Activated naive CD8-positive, alpha-beta T cell (primary cell): Measurements from ENCODE around the gene ARSI.

Experiments used
- H3K27ac Mint-ChIP-seq: one replicate; pipeline ENCODE4 v1.8.0; 2021; ENCODE audit warnings: mixed read lengths
- H3K27me3 Mint-ChIP-seq: one replicate; pipeline ENCODE4 v1.8.0; 2021; ENCODE audit warnings: mixed read lengths
- H3K36me3 Mint-ChIP-seq: one replicate; pipeline ENCODE4 v1.8.0; 2021; ENCODE audit warnings: mixed read lengths
- H3K4me1 Mint-ChIP-seq: one replicate; pipeline ENCODE4 v1.8.0; 2021; ENCODE audit warnings: low read depth, mixed read lengths
- H3K4me3 Mint-ChIP-seq: one replicate; pipeline ENCODE4 v1.8.0; 2021; ENCODE audit warnings: mild to moderate bottlenecking, mixed read lengths
- H3K9me3 Mint-ChIP-seq: one replicate; pipeline ENCODE4 v1.8.0; 2021; ENCODE audit warnings: low read depth, mixed read lengths

Gene ARSI

DNA sequence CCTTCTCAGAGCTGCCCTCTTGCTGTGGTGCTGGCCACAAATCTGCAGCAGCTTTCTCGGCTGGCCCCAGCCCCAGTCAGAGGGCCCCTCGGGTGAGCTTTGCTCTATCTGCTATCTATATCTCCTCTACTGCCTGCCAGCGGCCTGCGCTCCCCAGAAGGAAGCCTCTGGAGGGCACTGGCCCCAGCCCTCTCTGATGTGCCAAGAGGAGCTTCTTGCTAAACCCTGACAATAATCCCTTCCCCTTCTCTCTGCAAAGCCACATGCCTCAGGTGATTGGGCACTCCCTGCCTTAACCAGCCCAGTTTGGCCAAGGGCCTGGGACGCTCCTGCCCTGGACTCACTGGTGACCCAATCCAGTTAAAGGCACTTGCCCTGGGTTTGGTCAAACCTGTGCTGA is 55.9 kb downstream of the ARSI start:
- Mint-ChIP-seq H3K27ac (no peak overlapping the region), H3K4me3 (no peak overlapping the region), H3K27me3 (no peaks in the 10 kb centered on the region), H3K9me3 (no peaks in the 10 kb centered on the region), H3K4me1 (no peaks in the 10 kb centered on the region), H3K36me3 (no peaks in the 10 kb centered on the region)

DNA sequence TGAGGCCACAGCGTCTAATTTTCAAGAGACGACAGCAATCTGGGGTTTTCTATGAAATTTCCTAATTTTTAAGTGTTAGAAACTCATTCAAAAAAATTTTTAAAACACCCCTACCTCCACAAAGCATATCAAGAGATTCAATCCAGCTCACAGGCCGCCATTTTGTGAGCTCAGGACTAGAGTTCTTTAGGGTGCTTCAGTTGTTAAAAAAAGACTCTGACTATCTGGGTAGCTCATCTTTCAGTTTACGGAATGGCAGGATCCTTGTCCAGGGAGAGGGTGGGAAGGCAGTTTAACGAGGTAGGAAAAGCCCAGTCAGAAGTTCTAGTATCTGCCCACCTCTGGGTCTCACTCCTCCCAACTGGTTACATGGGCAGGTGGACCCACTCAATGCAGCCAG is 56.3 kb downstream of the ARSI start:
- no peaks in the 10 kb centered on the region for H3K4me1 Mint-ChIP-seq
- no peaks in the 10 kb centered on the region for H3K9me3 Mint-ChIP-seq
- H3K27ac Mint-ChIP-seq: no peak overlapping the region
- no peaks in the 10 kb centered on the region for H3K27me3 Mint-ChIP-seq
- H3K36me3 Mint-ChIP-seq: no peaks in the 10 kb centered on the region
- no peak overlapping the region for H3K4me3 Mint-ChIP-seq
